H1 (cell line): ENCODE results near the gene THBS1. TPM values are rescaled to one million over a fixed set of nuclear protein-coding genes. Genes with fewer than 3 reads are reported as not detected.

Source experiments
- CTCF ChIA-PET: fragments of 300-600 bp; sonication (Branson Sonifier 250); formaldehyde crosslinking; loops from one replicate; lab custom pipeline; 2021; ENCODE audit not compliant: partially characterized antibody; lab: Charles Lee
- POLR2A ChIA-PET: fragments of 300-600 bp; sonication (Branson Sonifier 250); formaldehyde crosslinking; loops from one replicate; lab custom pipeline; 2021; ENCODE audit warnings: inconsistent platforms; ENCODE audit not compliant: partially characterized antibody; lab: Charles Lee
- DNase-seq, 2 experiments: peaks; one replicate each; pipeline versions ENCODE4 v3.0.0 to v3.0.0-alpha.2; 2010 to 2022; ENCODE audit warnings: low spot score in 2 of 2, low read depth in 1 of 2, mixed read lengths in 1 of 2
- FAIRE-seq: peaks from 2 replicates; lab custom pipeline; 2011; peaks lifted over from hg19 to GRCh38; lab: Jason Lieb, UNC
- H2AFZ ChIP-seq: 2 replicates; pipeline ENCODE4 v1.8.1; 2012; ENCODE audit warnings: low read length, inconsistent platforms
- H2AK5ac ChIP-seq: 2 replicates; pipeline ENCODE4 v1.6.1; 2013; ENCODE audit warnings: low read depth, low read length
- H2BK120ac ChIP-seq: replicated peaks from 2 replicates; pipeline ENCODE3; 2013; ENCODE audit warnings: low read depth, low read length, inconsistent platforms
- H2BK12ac ChIP-seq: 2 replicates; pipeline ENCODE4 v1.6.1; 2013; ENCODE audit warnings: low read depth, low read length
- H2BK15ac ChIP-seq: 2 replicates; pipeline ENCODE4 v1.6.1; 2013; ENCODE audit warnings: low read length
- H2BK20ac ChIP-seq: 2 replicates; pipeline ENCODE4 v1.6.1; 2013; ENCODE audit warnings: low read length
- H2BK5ac ChIP-seq: 2 replicates; pipeline ENCODE4 v1.6.1; 2013; ENCODE audit warnings: low read depth, low read length
- H3K14ac ChIP-seq: 2 replicates; pipeline ENCODE4 v1.6.1; 2013; ENCODE audit warnings: inconsistent platforms; ENCODE audit not compliant: insufficient read length
- H3K18ac ChIP-seq: 2 replicates; pipeline ENCODE4 v1.6.1; 2013; ENCODE audit warnings: low read length; ENCODE audit errors: extremely low read depth
- H3K23ac ChIP-seq: 2 replicates; pipeline ENCODE4 v1.6.1; 2013; ENCODE audit warnings: inconsistent platforms; ENCODE audit not compliant: insufficient read length
- H3K23me2 ChIP-seq: 2 replicates; pipeline ENCODE4 v1.6.1; 2013; ENCODE audit warnings: low read depth, low read length
- H3K27ac ChIP-seq: 2 replicates; pipeline ENCODE4 v1.6.1; 2011; ENCODE audit warnings: low read depth, low read length, inconsistent platforms
- H3K27me3 ChIP-seq, 4 experiments: replicated peaks in 1 of 4; 1 replicate in 1 of 4; 2 replicates in 3 of 4; pipeline versions ENCODE4 v1.6.1 to v1.8.1; 2011 to 2013; ENCODE audit warnings: low read length in 3 of 4, mild to moderate bottlenecking in 3 of 4, inconsistent platforms in 2 of 4, mixed read lengths in 2 of 4, moderate library complexity in 1 of 4; ENCODE audit not compliant: control insufficient read depth in 3 of 4, insufficient read depth in 3 of 4; ENCODE audit errors: extremely low read depth in 1 of 4
- H3K36me3 ChIP-seq, 4 experiments: 2 replicates each; pipeline versions ENCODE4 v1.6.1 to v1.8.1; 2011 to 2013; ENCODE audit warnings: mild to moderate bottlenecking in 4 of 4, low read length in 3 of 4, moderate library complexity in 2 of 4, control low read depth in 1 of 4, inconsistent platforms in 1 of 4; ENCODE audit not compliant: insufficient read depth in 4 of 4, control insufficient read depth in 2 of 4
- H3K4ac ChIP-seq: replicated peaks from 2 replicates; pipeline ENCODE3; 2013; ENCODE audit warnings: low read length, low read depth, mixed read lengths, inconsistent platforms; ENCODE audit not compliant: insufficient read length
- H3K4me1 ChIP-seq, 4 experiments: replicated peaks in 1 of 4; 1 replicate in 1 of 4; 2 replicates in 3 of 4; pipeline versions ENCODE4 v1.6.1 to v1.8.1; 2011 to 2013; ENCODE audit warnings: low read length in 3 of 4, inconsistent platforms in 2 of 4, mixed read lengths in 1 of 4; ENCODE audit not compliant: insufficient read depth in 4 of 4, control insufficient read depth in 3 of 4
- H3K4me2 ChIP-seq, 2 experiments: 2 replicates each; pipeline versions ENCODE4 v1.6.1 to v1.8.1; 2011 to 2013; ENCODE audit warnings: low read depth in 2 of 2, low read length in 2 of 2, control low read depth in 1 of 2, inconsistent platforms in 1 of 2, mild to moderate bottlenecking in 1 of 2; ENCODE audit not compliant: insufficient read depth in 1 of 2
- H3K4me3 ChIP-seq, 4 experiments: fragments of 200-600, 300-600 bp in 1 of 4; sonication (generic), shearing (Covaris generic), sonication (Bioruptor Twin) in 1 of 4; 2 replicates each; pipeline versions ENCODE4 v1.5.1 to v1.8.1; 2011 to 2016; ENCODE audit warnings: low read length in 4 of 4, low read depth in 3 of 4, control low read depth in 2 of 4, inconsistent platforms in 2 of 4, mild to moderate bottlenecking in 2 of 4, mixed read lengths in 1 of 4, moderate library complexity in 1 of 4; ENCODE audit not compliant: insufficient read depth in 2 of 4; ENCODE audit errors: extremely low read depth in 1 of 4
- H3K56ac ChIP-seq: replicated peaks from 2 replicates; pipeline ENCODE3; 2013; ENCODE audit warnings: low read depth, mild to moderate bottlenecking, mixed read lengths, low read length, inconsistent platforms; ENCODE audit not compliant: insufficient read length
- H3K79me1 ChIP-seq: 2 replicates; pipeline ENCODE4 v1.6.1; 2013; ENCODE audit warnings: low read depth, low read length, control low read depth
- H3K79me2 ChIP-seq, 2 experiments: 2 replicates each; pipeline versions ENCODE4 v1.6.1 to v1.8.1; 2012 to 2013; ENCODE audit warnings: low read length in 2 of 2, mild to moderate bottlenecking in 2 of 2, inconsistent platforms in 1 of 2; ENCODE audit not compliant: insufficient read depth in 2 of 2, control insufficient read depth in 1 of 2
- H3K9ac ChIP-seq, 4 experiments: replicated peaks in 1 of 4; 1 replicate in 1 of 4; 2 replicates in 3 of 4; pipeline versions ENCODE4 v1.6.1 to v1.8.1; 2011 to 2013; ENCODE audit warnings: low read depth in 3 of 4, low read length in 3 of 4, control low read depth in 2 of 4, mild to moderate bottlenecking in 2 of 4, moderate library complexity in 2 of 4, inconsistent platforms in 1 of 4; ENCODE audit errors: extremely low read depth in 1 of 4
- H3K9me3 ChIP-seq, 2 experiments: 2 replicates each; pipeline versions ENCODE4 v1.6.1 to v1.8.1; 2012 to 2013; ENCODE audit warnings: mild to moderate bottlenecking in 2 of 2, moderate library complexity in 2 of 2, control low read depth in 1 of 2, inconsistent platforms in 1 of 2, low read depth in 1 of 2, low read length in 1 of 2, mixed read lengths in 1 of 2; ENCODE audit not compliant: insufficient read depth in 2 of 2
- H4K20me1 ChIP-seq, 2 experiments: replicated peaks in 1 of 2; 2 replicates each; pipeline versions ENCODE3 to v1.8.1; 2011 to 2013; ENCODE audit warnings: inconsistent platforms in 2 of 2, low read length in 2 of 2, mild to moderate bottlenecking in 1 of 2; ENCODE audit not compliant: insufficient read depth in 2 of 2, control insufficient read depth in 1 of 2
- H4K5ac ChIP-seq: 2 replicates; pipeline ENCODE4 v1.6.1; 2013; ENCODE audit warnings: low read length, low read depth, mixed read lengths, inconsistent platforms; ENCODE audit not compliant: insufficient read length
- H4K8ac ChIP-seq: 2 replicates; pipeline ENCODE4 v1.8.0; 2013; ENCODE audit warnings: mild to moderate bottlenecking, moderate library complexity, low read length, inconsistent platforms; ENCODE audit not compliant: insufficient read depth; ENCODE audit errors: extremely low read depth
- H4K91ac ChIP-seq: replicated peaks from 2 replicates; pipeline ENCODE3; 2013; ENCODE audit warnings: low read length, mixed read lengths, inconsistent platforms; ENCODE audit not compliant: insufficient read length
- POLR2A ChIP-seq, 2 experiments: IDR thresholded peaks; 1 replicate in 1 of 2; 2 replicates in 1 of 2; pipeline ENCODE4 v1.6.1; 2011; ENCODE audit warnings: low read depth in 2 of 2, low read length in 2 of 2, mild to moderate bottlenecking in 2 of 2; ENCODE audit errors: control extremely low read depth in 1 of 2
- POLR2AphosphoS5 ChIP-seq: IDR thresholded peaks from 2 replicates; pipeline ENCODE4 v1.6.1; 2011; ENCODE audit warnings: low read depth, low read length
- SP4 ChIP-seq: IDR thresholded peaks from 2 replicates; pipeline ENCODE4 v1.6.1; 2012; ENCODE audit warnings: low read length, inconsistent platforms
- ZNF274 ChIP-seq: IDR thresholded peaks from 2 replicates; pipeline ENCODE4 v1.7.0; 2012; ENCODE audit warnings: low read length, borderline replicate concordance; ENCODE audit errors: extremely low read depth
- WGBS, 2 experiments: shearing (Covaris generic) in 1 of 2; methylation state at CpG; one replicate each; pipeline versions ENCODE4 v1.1.6 to v1.1.7; 2013 to 2015; ENCODE audit warnings: low lambda C conversion rate in 2 of 2, mixed read lengths in 2 of 2, inconsistent platforms in 1 of 2, low coverage in 1 of 2, missing lambda C conversion rate in 1 of 2; ENCODE audit not compliant: insufficient replicate concordance in 2 of 2, insufficient coverage in 1 of 2, insufficient read length in 1 of 2; ENCODE audit errors: extremely low coverage in 1 of 2, missing lambda C conversion rate in 1 of 2; 5-methylcytosine and 5-hydroxymethylcytosine counted together
- polyA plus RNA-seq, 7 experiments: library from polyadenylated mRNA; depleted of rRNA in 3 of 7; stranded (reverse) in 5 of 7; unstranded in 2 of 7; fragments of >200 nt in 5 of 7; fragments of 200-250 nt in 2 of 7; gene quantifications; 1 replicate in 5 of 7; 2 replicates in 1 of 7; 4 replicates in 1 of 7; pipeline versions ENCODE4 v1.2.1 to v1.2.3, GENCODE V29; 2011 to 2013; ENCODE audit warnings: missing spikeins in 2 of 7, mixed read lengths in 2 of 7
- total RNA-seq: library from RNA; stranded (reverse); fragmentation: NEBNext Ultra II Directional; extraction: Animal tissue kit (Norgen Biotek cat#: 25700); gene quantifications from 2 replicates; pipeline ENCODE4 v1.2.1, GENCODE V29; 2021

The THBS1 gene
- total and polyA plus RNA-seq, 2 of the 8 experiments (the other 6 are each of a cell fraction or from before 2014, with no cell fraction given), result 10.3 to 63.3 TPM

DNA sequence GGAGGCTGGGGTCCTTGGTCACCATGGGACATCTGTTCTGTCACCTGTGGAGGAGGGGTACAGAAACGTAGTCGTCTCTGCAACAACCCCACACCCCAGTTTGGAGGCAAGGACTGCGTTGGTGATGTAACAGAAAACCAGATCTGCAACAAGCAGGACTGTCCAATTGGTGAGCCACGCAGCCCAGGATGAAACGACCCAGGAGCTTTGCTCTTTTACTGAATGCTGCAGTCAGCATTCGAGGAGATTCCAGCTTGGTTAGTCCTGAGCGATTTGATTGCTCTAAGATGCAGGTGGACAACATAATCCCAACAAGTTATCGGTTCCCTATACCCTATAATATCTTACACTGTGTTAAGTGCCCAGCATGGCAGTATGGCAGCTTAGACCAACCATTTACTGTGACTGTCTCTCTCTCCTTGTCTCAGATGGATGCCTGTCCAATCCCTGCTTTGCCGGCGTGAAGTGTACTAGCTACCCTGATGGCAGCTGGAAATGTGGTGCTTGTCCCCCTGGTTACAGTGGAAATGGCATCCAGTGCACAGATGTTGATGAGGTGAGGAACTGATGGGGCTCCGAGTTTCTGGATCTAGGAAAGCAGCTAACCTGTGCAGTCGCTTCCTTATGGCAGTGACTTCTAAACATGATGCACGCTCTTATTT lies 7.8 kb downstream of the THBS1 start:
- FAIRE-seq, result no peak

More for the DNA sequence above, 7.8 kb downstream of the THBS1 start:
- H3K23me2 ChIP-seq, result no peaks in the 10 kb centered on the region
- peaks cover 0 to 2% of the 10 kb centered on the region in 2 experiments for H4K20me1 ChIP-seq
- H2BK5ac ChIP-seq, result no peak overlapping the region
- H3K56ac ChIP-seq, result no peak overlapping the region
- no peak overlapping the region for H2BK15ac ChIP-seq
- no peak overlapping the region for H4K8ac ChIP-seq
- no peak overlapping the region for H3K18ac ChIP-seq
- no peaks in the 10 kb centered on the region for H3K27me3 ChIP-seq
- H3K4me2 ChIP-seq, result no peak overlapping the region
- no peak overlapping the region for H3K4ac ChIP-seq
- no peak overlapping the region for H3K27ac ChIP-seq
- H2AK5ac ChIP-seq, result no peak overlapping the region
- H3K23ac ChIP-seq, result no peak overlapping the region
- ChIA-PET CTCF (no interaction called here), POLR2A (interaction anchor here (2.1 to 16.2 kb wide), 2 partner anchors 7 to 10 kb away, joined by 7 to 117 read pairs; partner anchors contain the start of gene THBS1)
- no peak overlapping the region for H2AFZ ChIP-seq
- no peaks in the 10 kb centered on the region for H3K79me2 ChIP-seq
- no peak overlapping the region for H3K14ac ChIP-seq
- H3K9me3 ChIP-seq, result no peaks in the 10 kb centered on the region
- no peak overlapping the region for H2BK120ac ChIP-seq
- TF ChIP-seq POLR2A (IDR thresholded peaks at IDR 0.05; ENCODE audit: control extremely low read depth in 1 of 2, low read depth in 2 of 2, low read length in 2 of 2), result peak; percentile 70 to 87; a peak in 2 of 3 replicates
- TF ChIP-seq SP4, result no peak
- peak; percentile 67 for TF ChIP-seq POLR2AphosphoS5
- no peak for TF ChIP-seq ZNF274
- H3K9ac ChIP-seq, result no peak overlapping the region
- no peak overlapping the region for H4K91ac ChIP-seq
- H2BK12ac ChIP-seq, result no peak overlapping the region
- DNase-seq, result no peak
- H3K4me1 ChIP-seq, result peaks cover 0 to 1% (median 0%) of the 10 kb centered on the region in 4 experiments; a peak in 2 of 7 replicates
- H4K5ac ChIP-seq, result no peak overlapping the region
- H3K79me1 ChIP-seq, result no peaks in the 10 kb centered on the region
- H3K4me3 ChIP-seq, result no peak overlapping the region
- H2BK20ac ChIP-seq, result no peak overlapping the region
- 93% methylated on average over 13 of the region's 13 CpGs; no CpG with 5 or more reads in 1 of the 2 experiments for WGBS, 2 experiments
- H3K36me3 ChIP-seq, result peaks cover 60 to 99% (median 93%) of the 10 kb centered on the region in 4 experiments
